Transverse colon (tissue), 4 donors: ENCODE data around the gene YTHDF1. TPM values are rescaled to one million over a fixed set of nuclear protein-coding genes. Genes with fewer than 3 reads are reported as not detected.

Experiments used
- DNase-seq: peaks from one replicate; pipeline ENCODE4 v3.0.0-alpha.2; 2019
- H3K27ac ChIP-seq, 4 donors: fragments of 200-600 bp; sonication (generic); 2 replicates each; pipeline ENCODE4 v1.5.1; 2016 to 2018; ENCODE audit warnings: inconsistent platforms in 4 of 4
- H3K27me3 ChIP-seq: fragments of 200-600 bp; sonication (generic); 2 replicates; pipeline ENCODE4 v1.5.1; 2017; ENCODE audit warnings: inconsistent platforms
- H3K36me3 ChIP-seq, 4 donors: fragments of 200-600 bp; sonication (generic); 2 replicates each; pipeline ENCODE4 v1.5.1; 2017 to 2019; ENCODE audit warnings: inconsistent platforms in 4 of 4
- H3K4me1 ChIP-seq, 4 donors: fragments of 200-600 bp; sonication (generic); 2 replicates each; pipeline ENCODE4 v1.5.1; 2017 to 2020; ENCODE audit warnings: inconsistent platforms in 4 of 4
- H3K4me3 ChIP-seq, 4 donors: fragments of 200-600 bp; sonication (generic); 1 replicate in 1 of 4; 2 replicates in 3 of 4; pipeline versions ENCODE4 v1.5.1 to v1.6.1; 2017 to 2019; ENCODE audit warnings: inconsistent platforms in 4 of 4
- H3K9me3 ChIP-seq, 2 donors: fragments of 200-600 bp; sonication (generic); 2 replicates each; pipeline ENCODE4 v1.5.1; 2017 to 2019; ENCODE audit warnings: inconsistent platforms in 2 of 2
- EP300 ChIP-seq: sonication (generic); formaldehyde crosslinking; IDR thresholded peaks from one replicate; pipeline ENCODE4 v1.6.1; 2017; ENCODE audit warnings: antibody characterized with exemption, low read depth
- POLR2A ChIP-seq: fragments of 450-650 bp; IDR thresholded peaks from one replicate; pipeline ENCODE4 v1.6.1; 2016; ENCODE audit warnings: antibody characterized with exemption, mild to moderate bottlenecking, moderate library complexity
- POLR2AphosphoS5 ChIP-seq, 3 donors: sonication (generic); formaldehyde crosslinking; IDR thresholded peaks; one replicate each; pipeline ENCODE4 v1.6.1; 2016; ENCODE audit warnings: antibody characterized with exemption in 3 of 3
- WGBS, 2 donors: methylation state at CpG; one replicate each; pipeline ENCODE4 v1.1.5; 2018; ENCODE audit warnings: low coverage in 1 of 2; 5-methylcytosine and 5-hydroxymethylcytosine counted together
- in situ Hi-C, 4 donors: fragments of 200-750 bp; cut with MboI; loops; one replicate each; pipeline versions ENCODE4 v1.15.0 to v1.15.1; 2017; ENCODE audit warnings: low sequenced_read_pairs in 3 of 4, low pct_ligation_motif_present in 1 of 4, low pct_unique_long_range_greater_than_20kb in 1 of 4
- intact Hi-C: fragments of 100-400 bp; cut with DNase I; formaldehyde crosslinking; loops from one replicate; pipeline ENCODE4 v1.15.1; 2023; ENCODE audit warnings: low total_unique reads
- total RNA-seq, 4 donors: library from RNA; depleted of rRNA; stranded (reverse); fragments of >200 nt; gene quantifications; one replicate each; pipeline ENCODE4 v1.1.0, GENCODE V29; 2016
- TF ChIP-seq, protein P1 (sequence below), 5 experiments: fragments of 200-600 bp in 3 of 5; fragments of 450-650 bp in 2 of 5; sonication (generic) in 3 of 5; IDR thresholded peaks; 1 replicate in 2 of 5; 2 replicates in 3 of 5; pipeline ENCODE4 v1.5.1; 2016 to 2017; ENCODE audit warnings: antibody characterized with exemption in 5 of 5, inconsistent platforms in 3 of 5, mild to moderate bottlenecking in 2 of 5, moderate library complexity in 1 of 5

The YTHDF1 gene
- total RNA-seq, 4 donors from 2014 or later: 29.4 to 35.2 (median 32.9) TPM

- in situ Hi-C loops: no loop called here
Measured at GRCh38 chr20:63186084-63186483, 29.8 kb downstream of the YTHDF1 start.

DNA sequence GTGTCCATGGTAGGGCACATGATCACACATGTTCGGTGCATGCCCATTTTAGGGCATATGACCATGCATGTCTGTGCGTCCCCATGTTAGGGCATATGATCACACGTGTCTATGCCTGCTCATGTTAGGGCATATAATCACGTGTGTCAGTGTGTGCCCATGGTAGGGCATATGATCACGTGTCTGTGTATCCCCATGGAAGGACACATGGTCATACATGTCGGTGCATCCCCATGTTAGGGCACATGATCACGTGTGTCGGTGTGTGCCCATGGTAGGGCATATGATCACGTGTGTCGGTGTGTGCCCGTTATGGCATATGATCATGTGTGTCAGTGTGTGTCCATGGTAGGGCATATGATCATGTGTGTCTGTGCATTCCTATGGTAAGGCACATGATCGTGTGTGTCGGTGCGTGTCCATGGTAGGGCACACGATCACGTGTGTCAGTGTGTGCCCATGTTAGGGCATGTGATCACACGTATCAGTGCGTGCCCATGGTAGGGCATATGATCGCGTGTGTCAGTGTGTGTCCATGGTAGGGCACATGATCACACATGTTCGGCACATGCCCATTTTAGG is 30.6 kb downstream of the YTHDF1 start:
- Histone ChIP-seq H3K4me1 (no peaks in the 10 kb centered on the region), H3K36me3 (no peaks in the 10 kb centered on the region), H3K27me3 (peaks cover 20% of the 10 kb centered on the region), H3K27ac (no peak overlapping the region), H3K9me3 (no peaks in the 10 kb centered on the region), H3K4me3 (no peak overlapping the region)
- no peak for DNase-seq
- TF ChIP-seq POLR2AphosphoS5 (IDR thresholded peaks at IDR 0.05) (no peak), EP300 (no peak), POLR2A (no peak)
- TF ChIP-seq, protein P1, sequence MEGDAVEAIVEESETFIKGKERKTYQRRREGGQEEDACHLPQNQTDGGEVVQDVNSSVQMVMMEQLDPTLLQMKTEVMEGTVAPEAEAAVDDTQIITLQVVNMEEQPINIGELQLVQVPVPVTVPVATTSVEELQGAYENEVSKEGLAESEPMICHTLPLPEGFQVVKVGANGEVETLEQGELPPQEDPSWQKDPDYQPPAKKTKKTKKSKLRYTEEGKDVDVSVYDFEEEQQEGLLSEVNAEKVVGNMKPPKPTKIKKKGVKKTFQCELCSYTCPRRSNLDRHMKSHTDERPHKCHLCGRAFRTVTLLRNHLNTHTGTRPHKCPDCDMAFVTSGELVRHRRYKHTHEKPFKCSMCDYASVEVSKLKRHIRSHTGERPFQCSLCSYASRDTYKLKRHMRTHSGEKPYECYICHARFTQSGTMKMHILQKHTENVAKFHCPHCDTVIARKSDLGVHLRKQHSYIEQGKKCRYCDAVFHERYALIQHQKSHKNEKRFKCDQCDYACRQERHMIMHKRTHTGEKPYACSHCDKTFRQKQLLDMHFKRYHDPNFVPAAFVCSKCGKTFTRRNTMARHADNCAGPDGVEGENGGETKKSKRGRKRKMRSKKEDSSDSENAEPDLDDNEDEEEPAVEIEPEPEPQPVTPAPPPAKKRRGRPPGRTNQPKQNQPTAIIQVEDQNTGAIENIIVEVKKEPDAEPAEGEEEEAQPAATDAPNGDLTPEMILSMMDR (IDR thresholded peaks at IDR 0.05): no peak
- intact Hi-C loops: no loop called here
- in situ Hi-C loops: no loop called here
- WGBS, 2 donors: 91% methylated on average over 21 of the region's 21 CpGs; no CpG with 5 or more reads in 1 of the 2 donors

More at GRCh38 chr20:63186084-63186483, 29.8 kb downstream of the YTHDF1 start:
- Histone ChIP-seq H3K4me1 (no peaks in the 10 kb centered on the region), H3K9me3 (no peaks in the 10 kb centered on the region), H3K27ac (no peak overlapping the region), H3K27me3 (peaks cover 13% of the 10 kb centered on the region), H3K4me3 (no peak overlapping the region), H3K36me3 (no peaks in the 10 kb centered on the region)
- 92% methylated on average over 7 of the region's 8 CpGs; no CpG with 5 or more reads in 1 of the 2 donors for WGBS, 2 donors
- TF ChIP-seq EP300: no peak
- no peak for TF ChIP-seq POLR2AphosphoS5 (IDR thresholded peaks at IDR 0.05)
- no peak for TF ChIP-seq POLR2A
- TF ChIP-seq, protein P1 (IDR thresholded peaks at IDR 0.05): no peak
- intact Hi-C loops: no loop called here
- no peak for DNase-seq

GRCh38 chr20:63183422-63184146 is 32.3 kb downstream of the YTHDF1 start:
- intact Hi-C loops: no loop called here
- H3K36me3 ChIP-seq: no peaks in the 10 kb centered on the region
- 44% methylated on average over 13 of the region's 13 CpGs; no CpG with 5 or more reads in 1 of the 2 donors for WGBS, 2 donors
- no peak overlapping the region for H3K4me3 ChIP-seq
- H3K27ac ChIP-seq: no peak overlapping the region
- peaks cover 38% of the 10 kb centered on the region for H3K27me3 ChIP-seq
- TF ChIP-seq POLR2AphosphoS5 (IDR thresholded peaks at IDR 0.05) (no peak), POLR2A (no peak), EP300 (no peak)
- TF ChIP-seq, protein P1 (IDR thresholded peaks at IDR 0.05): peak; percentile 66 to 82 (median 72)
- H3K4me1 ChIP-seq: peaks cover 0 to 8% (median 6%) of the 10 kb centered on the region in 4 donors
- H3K9me3 ChIP-seq: no peaks in the 10 kb centered on the region
- DNase-seq: peak; percentile 27
- in situ Hi-C loops: no loop called here

DNA sequence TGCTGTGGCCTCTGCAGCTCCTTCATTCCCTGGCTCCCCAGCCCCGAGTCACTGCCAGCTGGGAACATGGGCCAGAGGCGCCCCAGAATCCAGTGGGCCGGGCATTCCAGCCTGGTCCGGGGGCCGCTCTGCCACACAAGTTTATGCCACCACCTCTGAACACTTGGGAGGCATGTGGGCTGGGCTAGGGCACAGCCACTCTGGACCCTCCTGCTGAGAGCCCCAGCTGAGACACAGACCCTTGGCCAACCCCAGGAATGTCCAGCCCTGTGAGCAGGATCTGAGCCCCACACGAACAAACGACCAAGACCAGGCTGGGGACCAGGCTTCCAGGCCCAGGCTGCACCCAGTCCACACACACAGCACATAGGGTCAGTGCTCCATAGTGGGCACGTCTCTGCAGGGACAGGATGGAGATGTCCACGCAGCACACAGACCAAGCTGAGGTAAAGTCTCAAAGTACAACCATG is 33.0 kb downstream of the YTHDF1 start:
- Histone ChIP-seq H3K27me3 (peaks cover 44% of the 10 kb centered on the region), H3K4me3 (no peak overlapping the region), H3K4me1 (peaks cover 0 to 13% (median 11%) of the 10 kb centered on the region in 4 donors), H3K27ac (no peak overlapping the region), H3K36me3 (no peaks in the 10 kb centered on the region), H3K9me3 (no peaks in the 10 kb centered on the region)
- in situ Hi-C loops (no loop called here), intact Hi-C loops (no loop called here)
- WGBS, 2 donors: 45% methylated on average over 9 of the region's 9 CpGs; no CpG with 5 or more reads in 1 of the 2 donors
- TF ChIP-seq EP300: no peak
- TF ChIP-seq POLR2AphosphoS5 (IDR thresholded peaks at IDR 0.05): no peak
- TF ChIP-seq POLR2A: no peak
- TF ChIP-seq, protein P1 (IDR thresholded peaks at IDR 0.05): no peak
- no peak for DNase-seq
